Stimulated activated CD8-positive, alpha-beta memory T cell treated with anti-CD3 and anti-CD28 coated beads, Interleukin-7, amount 100 ng/mL, for 48 hours (primary cell): ENCODE data around the gene BCLAF1.
"Not testable (repeated sequence)": the region's sequence is repeated elsewhere in the genome, so short reads cannot be mapped to it uniquely, and the experiment has no call there.

Experiments
- DNase-seq, 2 donors: peaks; one replicate each; pipeline ENCODE4 v3.0.0-alpha.2; 2020; ENCODE audit warnings: low read depth in 1 of 2; ENCODE audit errors: extremely low read depth in 1 of 2

The BCLAF1 gene

DNA sequence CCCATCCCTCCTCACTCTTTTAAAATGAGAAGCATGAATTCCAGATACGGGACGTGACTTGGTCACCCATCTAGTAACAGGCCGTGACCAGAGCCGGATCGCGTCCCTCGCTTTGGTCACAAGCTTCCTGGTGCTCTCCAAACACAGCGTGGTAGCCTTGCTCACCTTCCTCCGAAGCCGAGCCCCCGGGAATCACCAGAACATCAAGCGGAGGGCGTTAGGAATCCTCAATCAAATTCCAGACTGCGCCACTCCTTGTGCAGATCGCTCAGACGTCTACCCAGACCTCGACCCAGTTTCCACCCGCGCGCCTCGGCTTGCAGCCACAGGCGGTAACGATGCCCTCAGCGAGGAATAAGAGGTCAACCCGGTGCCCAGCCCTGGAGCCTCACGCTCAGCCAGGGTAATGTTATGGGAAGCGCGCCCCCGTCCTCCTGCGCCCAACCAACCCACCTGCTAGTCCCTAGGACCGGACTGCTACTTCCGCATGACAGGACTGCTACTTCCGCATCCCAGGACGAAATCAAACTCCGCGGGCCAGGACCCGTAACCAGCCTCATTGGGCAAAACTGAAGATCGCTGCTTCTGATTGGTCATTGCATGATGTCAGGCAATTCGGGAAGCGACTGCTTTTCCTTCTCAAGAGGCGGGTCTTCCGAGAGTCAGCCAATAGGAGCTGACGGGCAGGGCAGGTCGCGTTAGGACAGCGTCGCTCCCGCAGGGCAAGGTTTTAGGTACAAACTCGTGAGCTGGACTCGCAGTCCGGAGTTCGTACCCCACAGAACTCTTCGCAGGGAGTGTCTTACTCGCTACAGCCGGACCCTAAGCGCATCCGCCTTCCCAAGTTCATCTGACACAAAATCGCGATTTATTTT lies 39.6 kb downstream of the BCLAF1 start, which contains the start of gene MTFR2:
Gene MTFR2, minus strand, starts transcription at position 501 of the 875 bp plus-strand sequence. CDS start 1,212 bp downstream, outside the sequence.
- peak; percentile 74 to 93 for DNase-seq

DNA sequence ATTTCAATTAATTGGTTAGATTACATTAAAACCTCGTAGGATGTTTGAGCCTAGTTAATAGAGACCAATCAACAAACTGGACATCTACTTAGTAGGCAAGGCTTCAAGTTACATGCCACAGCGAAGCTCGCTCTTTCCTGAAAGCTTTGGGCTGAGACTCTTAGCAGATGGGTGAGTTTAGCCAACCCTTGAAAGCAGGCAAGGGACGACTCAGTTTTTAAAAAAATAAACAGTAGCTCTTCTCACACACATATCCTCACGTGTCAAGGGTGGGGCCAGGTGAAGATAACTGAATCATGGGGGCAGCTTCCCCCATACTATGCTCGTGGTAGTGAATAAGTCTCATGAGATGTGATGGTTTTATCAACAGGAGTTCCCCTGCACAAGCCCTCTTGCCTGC lies 40.3 kb downstream of the BCLAF1 start:
- DNase-seq = no peak

DNA sequence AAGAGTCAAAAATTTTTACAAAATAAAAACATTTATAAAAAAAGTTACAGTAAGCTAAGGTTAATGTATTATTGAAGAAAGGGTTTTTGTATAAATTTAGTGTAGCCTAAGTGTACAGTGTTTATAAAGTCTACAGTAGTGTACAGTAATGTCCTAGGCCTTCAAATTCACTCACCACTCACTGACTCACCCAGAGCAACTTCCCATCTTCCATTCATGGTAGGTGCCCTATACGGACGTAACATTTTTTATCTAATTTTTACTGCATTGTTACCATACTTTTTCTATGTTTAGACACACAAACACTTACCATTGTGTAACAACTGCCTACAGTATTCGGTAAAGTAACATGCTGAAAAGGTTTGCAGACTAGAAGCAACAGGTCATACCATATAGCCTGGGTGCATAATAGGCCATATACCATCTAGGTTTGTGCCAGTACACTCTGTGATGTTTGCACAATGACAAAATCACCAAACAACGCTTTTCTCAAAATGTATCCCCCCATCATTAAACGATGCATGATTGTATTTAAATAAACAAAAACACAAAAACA lies 45.5 kb downstream of the BCLAF1 start:
- no peak for DNase-seq

DNA sequence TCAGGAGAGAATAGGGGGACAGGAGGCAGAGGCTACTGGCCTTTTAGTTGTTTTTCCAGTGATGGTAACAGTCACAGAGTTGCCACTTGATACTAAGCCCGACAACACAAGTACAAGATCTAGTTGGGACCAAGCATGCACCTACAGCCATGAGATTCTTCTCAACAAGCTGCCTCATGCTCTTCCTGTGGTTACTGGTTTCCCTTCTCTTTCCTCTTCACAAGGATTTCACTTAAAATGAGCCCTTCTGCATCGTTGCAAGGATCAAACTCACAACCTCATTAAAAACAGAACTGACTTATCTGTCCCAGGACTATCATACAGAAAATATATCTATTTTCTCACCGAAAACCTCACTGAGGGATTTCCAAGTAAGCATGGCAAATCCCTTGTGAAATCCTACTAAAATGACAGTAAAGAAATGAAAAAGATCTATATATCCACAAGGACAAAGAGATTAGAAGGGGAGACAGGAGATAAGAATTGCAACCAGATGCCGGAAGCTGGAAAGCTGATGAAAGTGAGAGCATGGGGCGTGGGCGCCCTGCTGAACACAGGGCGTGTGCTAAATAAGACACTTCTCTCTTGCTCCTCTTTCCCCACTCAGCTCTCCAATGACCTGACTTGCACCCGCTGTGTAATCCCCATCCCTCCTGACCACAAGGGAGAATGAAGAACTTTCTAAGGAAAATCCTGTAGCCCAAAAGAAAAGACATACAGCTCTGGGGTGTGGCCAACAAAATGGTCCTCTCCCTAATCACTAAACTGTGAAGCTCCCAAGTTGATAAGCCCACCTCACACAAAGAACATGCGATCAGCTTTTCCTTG lies 53.0 kb downstream of the BCLAF1 start:
- DNase-seq = no peak

DNA sequence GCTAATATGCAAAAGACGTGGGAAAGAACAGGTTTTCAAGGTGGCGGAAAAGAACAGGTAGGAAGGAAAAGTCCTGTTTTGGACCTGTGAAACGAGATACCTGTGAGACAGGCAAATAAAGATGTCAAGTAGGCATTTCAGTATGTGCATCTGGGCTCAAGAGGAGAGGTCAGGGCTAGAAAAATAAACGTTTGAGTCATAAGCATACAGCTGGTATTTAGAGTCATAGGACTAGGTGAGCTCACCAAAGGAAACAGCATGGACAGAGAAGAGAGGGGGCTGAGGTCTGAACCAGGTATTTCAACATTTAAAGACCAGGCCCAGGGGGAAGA lies 54.4 kb downstream of the BCLAF1 start:
- DNase-seq = no peak

DNA sequence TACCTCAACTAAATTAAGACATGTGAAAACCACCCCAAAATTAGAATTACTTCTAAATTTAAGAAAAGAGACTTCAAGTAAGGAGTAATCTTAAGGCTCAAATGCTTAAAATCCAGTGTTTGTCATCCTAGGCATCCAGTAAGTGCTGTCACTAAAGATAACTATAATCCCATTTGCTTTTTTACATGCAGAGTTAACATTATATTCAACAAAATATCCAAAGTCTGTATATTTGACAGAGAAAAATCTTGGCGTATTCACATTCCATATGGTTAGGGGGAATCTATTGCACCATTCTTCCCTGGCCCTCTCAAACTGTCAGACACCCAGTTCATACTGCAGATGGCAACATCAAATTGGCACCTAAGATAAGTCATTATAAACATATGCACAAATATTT lies 56.9 kb downstream of the BCLAF1 start:
- no peak for DNase-seq

DNA sequence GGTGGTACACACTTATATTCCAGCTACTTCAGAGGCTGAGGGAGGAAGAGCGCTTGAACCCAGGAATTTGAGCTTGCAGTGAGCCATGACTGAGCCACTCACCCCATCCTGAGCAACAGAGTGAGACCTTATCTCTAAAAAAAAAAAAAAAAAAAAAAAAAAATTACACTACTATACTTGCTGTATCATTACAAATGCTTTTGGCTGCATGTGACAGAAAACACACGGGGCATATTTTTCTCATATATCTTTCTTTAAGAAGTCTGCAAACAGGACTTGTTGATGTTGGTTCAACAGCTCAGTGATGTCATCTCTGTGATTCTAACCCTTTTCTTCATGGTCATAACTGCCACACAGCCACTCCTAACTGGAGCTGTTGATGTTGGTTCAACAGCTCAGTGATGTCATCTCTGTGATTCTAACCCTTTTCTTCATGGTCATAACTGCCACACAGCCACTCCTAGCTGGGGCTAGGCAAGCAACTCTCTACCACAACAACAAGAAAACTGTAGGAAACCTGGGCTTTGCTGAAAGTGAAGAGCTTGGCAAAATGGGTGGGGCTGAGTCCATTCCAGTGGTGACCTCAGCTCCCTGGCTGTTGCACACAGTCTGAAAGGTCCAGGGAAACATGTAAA lies 59.3 kb downstream of the BCLAF1 start:
- DNase-seq = no peak

DNA sequence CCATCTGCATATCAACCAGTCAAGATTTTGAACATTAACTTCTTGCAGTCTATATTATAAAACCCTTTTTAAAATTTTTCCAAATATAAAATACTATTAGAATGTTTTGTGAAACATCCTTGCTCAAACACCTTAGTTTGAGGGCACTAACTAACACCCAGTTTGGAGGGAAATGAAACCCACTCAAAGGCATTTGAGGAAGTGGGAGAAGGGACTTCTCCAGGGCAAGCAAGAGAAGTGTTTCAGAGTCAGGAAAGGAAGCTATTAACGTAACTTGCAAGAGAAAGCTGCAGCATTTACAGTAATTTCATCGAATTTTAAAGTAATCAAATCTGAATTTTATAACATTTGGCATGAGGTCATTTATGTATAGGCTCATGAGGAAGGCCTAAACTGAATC lies 60.8 kb downstream of the BCLAF1 start:
- no peak for DNase-seq

DNA sequence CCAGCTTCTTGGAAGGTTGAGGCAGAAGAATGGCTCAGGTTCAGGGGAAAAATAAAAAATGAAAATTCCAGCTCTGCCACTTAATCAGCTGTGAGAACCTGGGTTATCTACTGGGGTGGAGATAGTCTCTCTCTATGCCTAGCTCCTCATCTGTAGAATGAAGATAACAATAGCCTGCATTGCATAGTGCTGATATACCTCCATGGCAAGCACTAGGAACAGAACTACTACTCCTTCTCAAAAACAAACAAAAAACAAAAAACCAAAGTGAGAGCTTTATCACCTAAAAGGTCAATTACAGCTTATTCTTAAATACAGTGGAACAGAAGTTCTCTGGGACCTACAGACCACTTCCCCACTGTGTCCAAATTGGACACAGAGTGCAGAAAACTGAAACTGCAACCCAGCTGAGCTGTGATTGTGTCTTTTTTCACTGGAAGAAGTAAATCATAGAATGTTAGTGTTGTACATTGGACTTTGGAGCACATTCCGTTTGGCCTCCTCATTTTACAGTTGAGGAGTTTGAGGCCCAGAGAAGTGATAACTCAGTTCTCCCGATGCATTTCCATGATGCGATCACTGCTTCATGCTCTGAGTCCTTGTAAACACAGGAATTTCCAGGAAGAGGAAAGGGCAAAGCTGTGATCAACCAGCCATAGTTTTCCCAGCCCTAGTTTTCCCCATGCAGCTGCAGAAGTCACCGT lies 62.8 kb downstream of the BCLAF1 start:
- no peak for DNase-seq

DNA sequence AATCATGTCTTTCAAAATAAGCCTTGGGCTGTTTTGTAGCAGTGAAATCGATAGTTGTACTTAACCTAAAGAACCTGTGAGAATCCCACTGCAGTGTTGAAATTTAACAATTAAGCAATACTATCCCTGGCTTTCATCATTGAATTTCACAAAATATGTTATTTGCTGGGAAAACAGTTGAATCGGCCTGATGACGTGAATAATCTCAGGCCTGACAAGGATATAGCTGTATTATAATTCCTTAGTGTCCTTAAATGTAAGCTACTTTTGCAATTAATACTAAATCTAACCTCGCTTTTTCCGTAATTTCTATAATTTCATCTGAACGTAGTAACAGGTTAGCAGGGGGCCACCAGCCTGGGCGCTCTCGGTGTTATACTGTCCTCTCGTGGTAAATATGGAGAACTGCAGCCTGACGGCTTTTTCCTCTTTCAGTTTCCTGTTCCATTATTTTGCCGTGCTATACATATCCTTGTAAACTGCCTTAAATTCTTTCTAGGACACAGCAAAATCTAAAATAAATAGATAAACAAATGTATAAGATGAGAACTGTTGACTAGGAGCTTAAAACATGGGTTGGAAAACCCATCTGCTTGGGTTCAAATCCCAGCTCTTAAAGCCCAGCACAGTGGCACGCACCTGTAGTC lies 63.5 kb downstream of the BCLAF1 start:
- peak in 1 of 2 donors; percentile 22 for DNase-seq

DNA sequence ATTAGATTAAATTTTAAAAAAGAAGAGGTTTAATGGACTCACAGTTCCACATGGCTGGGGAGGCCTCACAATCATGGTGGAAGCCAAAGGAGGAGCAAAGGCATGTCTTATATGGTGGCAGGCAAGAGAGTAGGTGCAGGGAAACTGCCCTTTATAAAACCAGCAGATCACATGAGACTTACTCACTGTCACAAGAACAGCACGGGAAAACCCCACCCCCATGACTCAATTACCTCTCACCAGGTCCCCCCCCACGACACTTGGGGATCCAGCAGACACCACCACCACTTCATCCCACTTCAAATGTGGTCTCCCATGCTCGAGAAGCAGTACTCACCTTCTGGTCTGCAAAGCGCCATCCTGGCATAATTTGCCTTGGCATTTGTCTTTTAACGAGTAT lies 64.2 kb downstream of the BCLAF1 start:
- DNase-seq = peak in 1 of 2 donors; percentile 27

DNA sequence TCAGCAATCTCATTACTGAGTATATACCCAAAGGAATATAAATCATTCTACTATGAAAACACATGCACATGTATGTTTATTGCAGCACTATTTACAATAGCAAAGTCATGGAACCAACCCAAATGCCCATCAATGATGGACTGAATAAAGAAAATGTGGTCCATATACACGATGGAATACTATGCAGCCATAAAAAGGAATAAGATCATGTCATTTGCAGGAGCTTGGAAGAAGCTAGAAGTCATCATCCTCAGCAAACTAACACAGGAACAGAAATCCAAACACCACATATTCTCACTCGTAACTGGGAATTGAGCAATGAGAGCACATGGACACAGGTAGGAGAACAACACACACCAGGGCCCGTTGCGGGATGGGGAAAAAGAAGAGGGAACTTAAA lies 64.7 kb downstream of the BCLAF1 start:
- not testable (repeated sequence) for DNase-seq

DNA sequence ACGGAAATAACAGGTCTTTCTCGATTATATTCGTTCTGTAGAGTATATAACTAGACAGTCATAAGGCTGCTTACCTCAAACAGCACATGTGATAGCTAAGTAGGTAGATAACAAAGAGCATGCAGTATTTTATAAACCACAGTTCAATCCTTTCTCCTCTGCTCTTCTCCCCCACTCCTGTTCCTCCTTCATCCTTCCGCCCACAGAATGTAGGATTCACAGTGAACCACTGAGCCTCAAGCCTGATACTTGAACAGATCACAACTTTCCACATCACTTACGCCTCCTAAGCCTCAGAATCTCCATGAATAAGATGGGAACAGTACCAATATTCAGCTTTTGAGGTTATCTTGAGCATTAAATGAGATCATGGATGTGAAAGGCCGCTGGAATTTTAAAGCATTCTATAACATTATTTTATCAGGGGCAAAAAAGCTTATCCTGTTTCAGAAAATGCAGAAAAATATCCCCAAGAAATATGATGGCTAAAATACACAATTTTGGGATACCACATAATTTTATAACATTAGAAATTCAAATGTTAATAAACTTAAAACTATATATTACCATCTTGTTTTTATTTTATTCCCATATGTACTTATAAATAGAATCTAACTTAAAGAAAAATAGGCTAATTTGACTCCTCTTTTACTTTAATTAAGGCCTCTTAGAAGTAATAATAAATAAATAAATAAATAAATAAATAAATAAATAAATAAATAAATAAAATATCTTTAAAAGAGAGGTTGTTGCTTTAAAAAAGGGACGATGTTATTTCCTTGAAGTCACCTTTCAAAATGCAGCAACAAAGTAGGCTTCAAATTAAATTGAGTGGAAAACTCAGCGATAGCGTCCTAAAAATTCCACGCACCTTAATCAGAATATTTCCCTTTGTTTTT lies 72.9 kb downstream of the BCLAF1 start:
- no peak for DNase-seq

DNA sequence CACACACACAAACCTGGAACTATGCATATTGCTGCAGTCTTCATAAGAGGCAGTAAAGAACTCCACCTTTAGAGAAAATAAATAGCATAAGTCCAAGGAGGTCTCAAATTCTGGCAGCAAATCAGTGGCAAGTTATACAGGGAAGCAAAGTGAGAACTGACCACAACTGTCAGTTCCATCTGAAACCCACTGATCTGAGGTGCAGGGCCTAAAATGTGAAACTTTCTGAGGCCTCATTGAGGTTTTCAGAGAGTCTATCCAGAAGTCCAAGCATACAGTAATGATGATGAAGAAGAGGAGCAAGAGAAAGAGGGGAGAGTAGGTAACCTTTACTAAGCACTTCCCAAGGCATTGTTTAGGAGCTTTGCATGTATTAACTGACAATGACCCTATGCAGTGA lies 75.8 kb downstream of the BCLAF1 start:
- DNase-seq = no peak

DNA sequence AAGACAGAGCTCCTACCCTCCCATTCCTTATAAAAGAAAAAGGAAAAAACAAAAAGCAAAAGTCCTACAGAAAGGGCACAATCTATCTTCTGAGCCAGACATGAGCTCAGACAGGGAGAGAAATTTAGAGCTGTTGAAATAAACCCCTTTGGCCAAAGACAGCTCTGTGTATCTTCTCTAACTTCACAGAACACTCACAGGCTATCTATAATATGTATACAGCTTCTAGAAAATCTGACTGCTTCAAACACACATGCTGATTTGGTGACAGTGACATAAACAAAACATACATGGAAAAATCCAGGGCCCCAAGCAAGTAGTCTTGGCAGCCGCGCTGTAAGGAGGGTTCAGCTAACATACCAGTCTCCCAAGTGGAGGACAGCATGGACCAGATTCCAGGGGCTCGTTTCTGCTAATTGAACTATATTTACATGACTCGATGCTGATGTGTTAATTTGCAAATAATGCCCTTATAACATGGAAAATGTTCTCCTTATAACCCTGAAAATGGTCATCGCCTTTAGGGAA lies 76.6 kb downstream of the BCLAF1 start:
- no peak for DNase-seq

DNA sequence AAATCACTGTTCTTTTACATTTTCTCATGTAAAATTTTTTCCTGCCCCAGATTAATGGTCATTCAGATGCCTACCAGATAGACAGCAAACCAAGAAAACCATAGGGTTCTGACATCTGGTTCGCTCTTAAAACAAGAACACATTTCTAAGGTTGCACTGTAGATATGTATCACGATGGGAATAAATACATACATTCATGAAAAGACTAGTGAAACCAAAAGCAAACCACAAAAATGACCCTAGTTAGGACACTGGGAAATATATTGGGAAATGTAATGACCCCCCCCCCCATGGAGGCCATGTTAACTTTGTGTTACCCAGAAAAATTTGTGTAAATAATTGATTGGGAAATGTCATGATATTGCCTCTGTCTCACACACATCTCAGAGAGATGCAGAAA lies 77.0 kb downstream of the BCLAF1 start:
- DNase-seq = no peak

DNA sequence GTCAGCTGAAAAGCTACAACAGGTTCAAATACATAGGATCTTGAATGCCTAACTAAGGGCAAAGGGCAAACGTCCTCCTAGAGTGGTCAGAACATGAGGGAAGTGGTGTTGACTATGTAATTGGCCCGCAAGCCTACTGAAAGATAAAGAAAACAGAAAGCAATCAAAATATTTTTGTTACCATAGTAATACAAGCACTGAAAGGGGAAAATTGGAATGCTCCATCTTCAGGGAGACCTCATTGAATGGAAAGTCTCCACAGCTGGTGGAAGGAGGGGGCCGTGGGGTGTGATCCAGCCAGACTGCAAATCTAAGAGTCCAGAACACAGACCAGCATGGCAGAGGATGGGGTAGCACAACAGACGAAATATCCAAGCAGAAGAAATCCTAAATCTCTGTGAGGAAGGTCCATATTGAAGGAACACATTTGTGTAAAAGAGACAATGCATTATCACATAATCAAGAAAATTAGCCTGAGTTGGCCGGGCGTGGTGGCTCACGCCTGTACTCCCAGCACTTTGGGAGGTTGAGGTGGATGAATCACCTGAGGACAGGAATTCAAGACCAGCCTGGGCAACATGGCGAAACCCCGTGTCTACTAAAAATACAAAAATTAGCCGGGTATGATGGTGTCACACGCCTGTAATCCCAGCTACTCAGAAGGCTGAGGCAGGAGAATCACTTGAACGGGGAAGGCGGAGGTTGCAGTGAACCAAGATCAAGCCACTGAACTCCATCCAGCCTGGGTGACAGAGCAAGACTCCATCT lies 79.1 kb downstream of the BCLAF1 start:
- DNase-seq = no peak

DNA sequence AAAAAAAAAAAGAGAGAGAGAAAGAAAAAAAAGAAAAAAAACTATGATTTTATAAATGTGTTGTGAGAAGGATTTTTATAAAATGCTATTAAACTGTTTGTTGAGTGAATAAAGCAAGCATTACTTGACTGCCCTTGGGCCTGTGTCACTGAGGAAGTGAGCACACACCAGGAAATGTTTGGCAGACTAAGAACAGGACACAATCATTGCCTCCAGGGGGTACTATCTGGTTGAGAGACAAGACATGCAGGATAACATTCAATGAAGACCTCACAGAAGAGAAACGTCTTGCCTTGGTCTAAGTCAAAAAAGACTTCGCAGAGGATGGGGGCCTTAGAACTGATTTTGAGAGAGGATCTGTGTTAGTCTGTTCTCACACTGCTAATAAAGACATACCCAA lies 80.2 kb downstream of the BCLAF1 start:
- no peak for DNase-seq
